WTC11 (cell line): Measurements from ENCODE around the gene PRR23E.

ENCODE experiments used
- JUN ChIP-seq: sonication (generic); formaldehyde crosslinking; IDR thresholded peaks from 2 replicates; pipeline ENCODE4 v1.8.0; 2023; ENCODE audit warnings: mild to moderate bottlenecking, missing genetic modification reagents
- MYBL2 ChIP-seq: sonication (generic); formaldehyde crosslinking; IDR thresholded peaks from 2 replicates; pipeline ENCODE4 v1.8.1; 2023; ENCODE audit warnings: mild to moderate bottlenecking, moderate library complexity, missing genetic modification reagents
- NFE2L1 ChIP-seq: sonication (generic); formaldehyde crosslinking; IDR thresholded peaks from 2 replicates; pipeline ENCODE4 v1.8.1; 2023; ENCODE audit warnings: missing genetic modification reagents
- TF ChIP-seq, protein P1 (sequence below): fragments of 200-600 bp; IDR thresholded peaks from 2 replicates; pipeline ENCODE4 v1.8.0; 2022; ENCODE audit warnings: antibody characterized with exemption
- TF ChIP-seq, protein P2 (sequence below): sonication (generic); formaldehyde crosslinking; conservative IDR thresholded peaks from 2 replicates; pipeline ENCODE4 v1.8.1; 2022; ENCODE audit warnings: mild to moderate bottlenecking, missing genetic modification reagents

DNA sequence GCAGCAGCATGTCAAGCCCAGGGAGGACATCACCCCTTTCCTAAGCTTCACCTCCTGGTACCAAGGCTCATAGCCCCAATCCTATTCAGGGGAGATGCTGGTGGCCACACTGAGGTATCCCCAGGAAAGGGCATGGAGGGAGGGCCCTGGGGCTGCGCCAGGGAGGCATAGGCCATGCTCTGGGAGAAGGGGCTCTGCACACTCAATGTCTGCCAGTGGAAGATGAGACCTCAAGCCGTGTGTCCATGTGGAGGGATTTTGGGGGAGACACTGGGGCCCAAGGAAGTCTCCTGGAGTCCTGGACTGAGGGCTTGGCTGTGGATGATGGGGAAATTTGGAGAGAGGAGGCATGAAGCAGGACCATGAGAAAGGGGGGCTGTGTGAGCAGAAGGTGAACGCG lies 21.2 kb upstream of the PRR23E start:
- TF ChIP-seq JUN: no peak
- TF ChIP-seq, protein P1, sequence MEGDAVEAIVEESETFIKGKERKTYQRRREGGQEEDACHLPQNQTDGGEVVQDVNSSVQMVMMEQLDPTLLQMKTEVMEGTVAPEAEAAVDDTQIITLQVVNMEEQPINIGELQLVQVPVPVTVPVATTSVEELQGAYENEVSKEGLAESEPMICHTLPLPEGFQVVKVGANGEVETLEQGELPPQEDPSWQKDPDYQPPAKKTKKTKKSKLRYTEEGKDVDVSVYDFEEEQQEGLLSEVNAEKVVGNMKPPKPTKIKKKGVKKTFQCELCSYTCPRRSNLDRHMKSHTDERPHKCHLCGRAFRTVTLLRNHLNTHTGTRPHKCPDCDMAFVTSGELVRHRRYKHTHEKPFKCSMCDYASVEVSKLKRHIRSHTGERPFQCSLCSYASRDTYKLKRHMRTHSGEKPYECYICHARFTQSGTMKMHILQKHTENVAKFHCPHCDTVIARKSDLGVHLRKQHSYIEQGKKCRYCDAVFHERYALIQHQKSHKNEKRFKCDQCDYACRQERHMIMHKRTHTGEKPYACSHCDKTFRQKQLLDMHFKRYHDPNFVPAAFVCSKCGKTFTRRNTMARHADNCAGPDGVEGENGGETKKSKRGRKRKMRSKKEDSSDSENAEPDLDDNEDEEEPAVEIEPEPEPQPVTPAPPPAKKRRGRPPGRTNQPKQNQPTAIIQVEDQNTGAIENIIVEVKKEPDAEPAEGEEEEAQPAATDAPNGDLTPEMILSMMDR: no peak
- TF ChIP-seq, protein P2, sequence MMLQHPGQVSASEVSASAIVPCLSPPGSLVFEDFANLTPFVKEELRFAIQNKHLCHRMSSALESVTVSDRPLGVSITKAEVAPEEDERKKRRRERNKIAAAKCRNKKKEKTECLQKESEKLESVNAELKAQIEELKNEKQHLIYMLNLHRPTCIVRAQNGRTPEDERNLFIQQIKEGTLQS (CRISPR knock-in tag): no peak
- no peak for TF ChIP-seq MYBL2 (CRISPR knock-in tag)
- no peak for TF ChIP-seq NFE2L1
